SK-N-SH (cell line): Measurements from ENCODE around the gene PPP1R12B. TPM values are rescaled to one million over a fixed set of nuclear protein-coding genes. Genes with fewer than 3 reads are reported as not detected.
A peak's percentile ranks its signal among the peaks of the same experiment; 100 is the strongest.

Experiments used
- CTCF ChIA-PET: fragments of 300-600, 350-600 bp; formaldehyde crosslinking; extraction: SDS; loops from one replicate; lab custom pipeline; 2021; lab: Yijun Ruan, JAX
- POLR2A ChIA-PET: fragments of 350-600 bp; sonication (Branson Sonifier 250); formaldehyde crosslinking; extraction: SDS; loops from one replicate; lab custom pipeline; 2020; ENCODE audit warnings: antibody characterized with exemption, inconsistent platforms; lab: Yijun Ruan, JAX
- DNase-seq: peaks from one replicate; pipeline ENCODE4 v3.0.0; 2012
- H2AFZ ChIP-seq: fragments of 200-600 bp; sonication (generic); 2 replicates; pipeline ENCODE4 v1.8.1; 2016; ENCODE audit warnings: antibody characterized with exemption, mild to moderate bottlenecking, low read depth
- H3F3A ChIP-seq: fragments of 200-600 bp; sonication (generic); replicated peaks from 2 replicates; pipeline ENCODE3; 2016; ENCODE audit warnings: antibody characterized with exemption, mild to moderate bottlenecking; ENCODE audit not compliant: insufficient read depth
- H3K27ac ChIP-seq, 2 experiments: fragments of 200-500 bp in 1 of 2; fragments of 200-600 bp in 1 of 2; sonication (Bioruptor generic) in 1 of 2; sonication (generic), shearing (Covaris generic) in 1 of 2; 2 replicates each; pipeline versions ENCODE4 v1.5.1 to v1.6.1; 2014 to 2016; ENCODE audit warnings: low read depth in 2 of 2, inconsistent platforms in 1 of 2, low read length in 1 of 2, mild to moderate bottlenecking in 1 of 2, mixed read lengths in 1 of 2
- H3K27me3 ChIP-seq: fragments of 200-600 bp; sonication (generic), shearing (Covaris generic); 2 replicates; pipeline ENCODE4 v1.6.1; 2016; ENCODE audit warnings: mixed run types; ENCODE audit not compliant: insufficient read depth
- H3K36me3 ChIP-seq, 2 experiments: fragments of 200-500 bp in 1 of 2; fragments of 200-600 bp in 1 of 2; sonication (Bioruptor generic) in 1 of 2; sonication (generic) in 1 of 2; replicated peaks in 1 of 2; 2 replicates each; pipeline versions ENCODE3 to v1.5.1; 2014 to 2016; ENCODE audit warnings: low read length in 1 of 2, mild to moderate bottlenecking in 1 of 2; ENCODE audit not compliant: insufficient read depth in 2 of 2, control insufficient read depth in 1 of 2
- H3K4me1 ChIP-seq, 2 experiments: fragments of 200-500 bp in 1 of 2; fragments of 200-600 bp in 1 of 2; sonication (Bioruptor generic) in 1 of 2; sonication (generic), shearing (Covaris generic) in 1 of 2; 2 replicates each; pipeline versions ENCODE4 v1.5.1 to v1.6.1; 2014 to 2016; ENCODE audit warnings: low read depth in 1 of 2, low read length in 1 of 2, mixed run types in 1 of 2; ENCODE audit not compliant: insufficient read depth in 2 of 2, control insufficient read depth in 1 of 2
- H3K4me2 ChIP-seq: fragments of 200-600 bp; sonication (generic), shearing (Covaris generic); 2 replicates; pipeline ENCODE4 v1.6.1; 2017; ENCODE audit warnings: mixed run types
- H3K4me3 ChIP-seq, 2 experiments: fragments of 200-500 bp in 1 of 2; fragments of 200-600 bp in 1 of 2; sonication (Bioruptor generic) in 1 of 2; sonication (generic), shearing (Covaris generic) in 1 of 2; 2 replicates each; pipeline versions ENCODE4 v1.5.1 to v1.8.1; 2014 to 2016; ENCODE audit warnings: low read depth in 2 of 2, inconsistent platforms in 1 of 2, low read length in 1 of 2, mild to moderate bottlenecking in 1 of 2, mixed read lengths in 1 of 2, moderate library complexity in 1 of 2
- H3K79me2 ChIP-seq: fragments of 200-600 bp; sonication (generic); 2 replicates; pipeline ENCODE4 v1.8.1; 2017; ENCODE audit warnings: mild to moderate bottlenecking; ENCODE audit not compliant: insufficient read depth
- H3K9ac ChIP-seq: fragments of 200-600 bp; sonication (generic); 2 replicates; pipeline ENCODE4 v1.6.1; 2017; ENCODE audit warnings: mixed run types
- H3K9me2 ChIP-seq: fragments of 200-600 bp; sonication (generic); 2 replicates; pipeline ENCODE4 v1.6.1; 2017; ENCODE audit warnings: mixed run types
- H3K9me3 ChIP-seq: fragments of 200-600 bp; sonication (generic); 2 replicates; pipeline ENCODE4 v1.6.1; 2017; ENCODE audit warnings: mixed run types, mild to moderate bottlenecking, moderate library complexity
- H4K20me1 ChIP-seq: fragments of 200-600 bp; sonication (generic); 2 replicates; pipeline ENCODE4 v1.6.1; 2017; ENCODE audit warnings: mild to moderate bottlenecking, mixed run types; ENCODE audit not compliant: insufficient read depth
- FOXJ3 ChIP-seq: sonication (generic); formaldehyde crosslinking; IDR thresholded peaks from 2 replicates; pipeline ENCODE4 v1.5.1; 2020; ENCODE audit warnings: mild to moderate bottlenecking, missing genetic modification reagents
- POLR2AphosphoS5 ChIP-seq: IDR thresholded peaks from 2 replicates; pipeline ENCODE4 v1.6.1; 2012; ENCODE audit warnings: low read depth, low read length
- RAD21 ChIP-seq: IDR thresholded peaks from 2 replicates; pipeline ENCODE4 v1.6.1; 2012; ENCODE audit warnings: mild to moderate bottlenecking, low read length
- RFX5 ChIP-seq: IDR thresholded peaks from 2 replicates; pipeline ENCODE4 v1.6.1; 2012; ENCODE audit warnings: mild to moderate bottlenecking, improper control_type of control experiment, low read length
- SIN3A ChIP-seq: IDR thresholded peaks from 2 replicates; pipeline ENCODE4 v1.6.1; 2012; ENCODE audit warnings: low read depth, mild to moderate bottlenecking, low read length, moderate library complexity, borderline replicate concordance
- TEAD4 ChIP-seq: IDR thresholded peaks from 2 replicates; pipeline ENCODE4 v1.4.0; 2012; ENCODE audit warnings: mild to moderate bottlenecking, borderline replicate concordance; ENCODE audit not compliant: insufficient read depth
- WGBS: methylation state at CpG from one replicate; pipeline ENCODE4 v1.1.6; 2017; ENCODE audit warnings: low lambda C conversion rate; 5-methylcytosine and 5-hydroxymethylcytosine counted together
- polyA plus RNA-seq, 3 experiments: library from polyadenylated mRNA; depleted of rRNA; stranded (reverse); fragments of >200 nt; gene quantifications; 2 replicates each; pipeline ENCODE4 v1.2.3, GENCODE V29; 2012
- TF ChIP-seq, protein P1 (sequence below): fragments of 200-600 bp; sonication (generic); IDR thresholded peaks from 2 replicates; pipeline ENCODE4 v1.6.1; 2017; ENCODE audit warnings: antibody characterized with exemption, mild to moderate bottlenecking, moderate library complexity
- TF ChIP-seq, protein P2 (sequence below): IDR thresholded peaks from 2 replicates; pipeline ENCODE4 v1.4.0; 2012; ENCODE audit warnings: low read depth, borderline replicate concordance
- TF ChIP-seq, protein P3 (sequence below): IDR thresholded peaks from 2 replicates; pipeline ENCODE4 v1.4.0; 2012; ENCODE audit warnings: low read depth, borderline replicate concordance
- TF ChIP-seq, protein P4 (sequence below): IDR thresholded peaks from 2 replicates; pipeline ENCODE4 v1.6.1; 2012; ENCODE audit warnings: mild to moderate bottlenecking, low read depth, low read length, moderate library complexity

The PPP1R12B gene
- polyA plus RNA-seq, 1 of the 3 experiments (the other 2 are of a cell fraction) = 2.8 TPM

DNA sequence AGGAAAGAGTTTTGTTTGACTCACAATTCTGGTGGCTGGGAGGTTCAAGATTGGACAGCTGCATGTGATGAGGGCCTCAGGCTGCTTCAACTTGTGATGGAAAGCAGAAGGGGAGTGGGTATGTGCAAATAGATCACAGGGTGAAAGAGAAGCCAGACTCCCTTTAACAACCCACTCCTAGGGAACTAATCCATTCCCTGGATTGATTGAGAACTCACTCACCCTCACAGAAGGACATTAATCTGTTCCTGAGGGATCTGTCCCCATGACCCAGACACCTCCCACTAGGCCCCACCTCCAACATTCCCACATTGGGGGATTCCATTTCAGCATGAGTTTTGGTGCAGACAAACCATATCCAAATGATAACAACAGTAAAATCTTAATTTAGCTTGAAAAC lies 32.3 kb upstream of the PPP1R12B start:
- Histone ChIP-seq H3K79me2 (no peaks in the 10 kb centered on the region), H3K9ac (no peak overlapping the region), H3K27ac (no peak overlapping the region), H3K4me3 (no peak overlapping the region), H3K36me3 (no peaks in the 10 kb centered on the region), H3K4me1 (peaks cover 8 to 9% of the 10 kb centered on the region in 2 experiments; a peak in 2 of 4 replicates), H3K9me2 (no peaks in the 10 kb centered on the region), H4K20me1 (no peaks in the 10 kb centered on the region), H3K9me3 (no peaks in the 10 kb centered on the region), H3F3A (no peaks in the 10 kb centered on the region), H2AFZ (no peak overlapping the region; the same call in 1 of the 2 replicates), H3K27me3 (no peaks in the 10 kb centered on the region), H3K4me2 (no peak overlapping the region)
- DNase-seq = no peak
- ChIA-PET CTCF (interaction anchor here (0.7 to 9.2 kb wide), 45 partner anchors 8 to 683 kb away, joined by 3 to 187 read pairs (median 7); partner anchors contain the start of genes LGR6 and UBE2T), POLR2A (no interaction called here)
- TF ChIP-seq SIN3A (no peak), POLR2AphosphoS5 (no peak), FOXJ3 (no peak)

DNA sequence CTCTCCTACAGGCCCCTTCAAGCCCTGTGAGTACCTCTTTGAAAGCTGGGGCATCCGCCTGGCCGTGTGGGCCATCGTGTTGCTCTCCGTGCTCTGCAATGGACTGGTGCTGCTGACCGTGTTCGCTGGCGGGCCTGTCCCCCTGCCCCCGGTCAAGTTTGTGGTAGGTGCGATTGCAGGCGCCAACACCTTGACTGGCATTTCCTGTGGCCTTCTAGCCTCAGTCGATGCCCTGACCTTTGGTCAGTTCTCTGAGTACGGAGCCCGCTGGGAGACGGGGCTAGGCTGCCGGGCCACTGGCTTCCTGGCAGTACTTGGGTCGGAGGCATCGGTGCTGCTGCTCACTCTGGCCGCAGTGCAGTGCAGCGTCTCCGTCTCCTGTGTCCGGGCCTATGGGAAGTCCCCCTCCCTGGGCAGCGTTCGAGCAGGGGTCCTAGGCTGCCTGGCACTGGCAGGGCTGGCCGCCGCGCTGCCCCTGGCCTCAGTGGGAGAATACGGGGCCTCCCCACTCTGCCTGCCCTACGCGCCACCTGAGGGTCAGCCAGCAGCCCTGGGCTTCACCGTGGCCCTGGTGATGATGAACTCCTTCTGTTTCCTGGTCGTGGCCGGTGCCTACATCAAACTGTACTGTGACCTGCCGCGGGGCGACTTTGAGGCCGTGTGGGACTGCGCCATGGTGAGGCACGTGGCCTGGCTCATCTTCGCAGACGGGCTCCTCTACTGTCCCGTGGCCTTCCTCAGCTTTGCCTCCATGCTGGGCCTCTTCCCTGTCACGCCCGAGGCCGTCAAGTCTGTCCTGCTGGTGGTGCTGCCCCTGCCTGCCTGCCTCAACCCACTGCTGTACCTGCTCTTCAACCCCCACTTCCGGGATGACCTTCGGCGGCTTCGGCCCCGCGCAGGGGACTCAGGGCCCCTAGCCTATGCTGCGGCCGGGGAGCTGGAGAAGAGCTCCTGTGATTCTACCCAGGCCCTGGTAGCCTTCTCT lies 30.3 kb upstream of the PPP1R12B start:
- H3K9me2 ChIP-seq = no peaks in the 10 kb centered on the region
- H2AFZ ChIP-seq = no peak overlapping the region
- no peak overlapping the region for H3K4me2 ChIP-seq
- POLR2A ChIA-PET = interaction anchor here (0.6 kb wide), 1 partner anchor 23 kb away, joined by 3 read pairs; no protein-coding TSS in a partner anchor
- no peak overlapping the region for H3K9ac ChIP-seq
- no peak overlapping the region for H3K4me3 ChIP-seq
- H4K20me1 ChIP-seq = no peaks in the 10 kb centered on the region
- TF ChIP-seq, protein P1, sequence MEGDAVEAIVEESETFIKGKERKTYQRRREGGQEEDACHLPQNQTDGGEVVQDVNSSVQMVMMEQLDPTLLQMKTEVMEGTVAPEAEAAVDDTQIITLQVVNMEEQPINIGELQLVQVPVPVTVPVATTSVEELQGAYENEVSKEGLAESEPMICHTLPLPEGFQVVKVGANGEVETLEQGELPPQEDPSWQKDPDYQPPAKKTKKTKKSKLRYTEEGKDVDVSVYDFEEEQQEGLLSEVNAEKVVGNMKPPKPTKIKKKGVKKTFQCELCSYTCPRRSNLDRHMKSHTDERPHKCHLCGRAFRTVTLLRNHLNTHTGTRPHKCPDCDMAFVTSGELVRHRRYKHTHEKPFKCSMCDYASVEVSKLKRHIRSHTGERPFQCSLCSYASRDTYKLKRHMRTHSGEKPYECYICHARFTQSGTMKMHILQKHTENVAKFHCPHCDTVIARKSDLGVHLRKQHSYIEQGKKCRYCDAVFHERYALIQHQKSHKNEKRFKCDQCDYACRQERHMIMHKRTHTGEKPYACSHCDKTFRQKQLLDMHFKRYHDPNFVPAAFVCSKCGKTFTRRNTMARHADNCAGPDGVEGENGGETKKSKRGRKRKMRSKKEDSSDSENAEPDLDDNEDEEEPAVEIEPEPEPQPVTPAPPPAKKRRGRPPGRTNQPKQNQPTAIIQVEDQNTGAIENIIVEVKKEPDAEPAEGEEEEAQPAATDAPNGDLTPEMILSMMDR = no peak
- TF ChIP-seq, protein P2, sequence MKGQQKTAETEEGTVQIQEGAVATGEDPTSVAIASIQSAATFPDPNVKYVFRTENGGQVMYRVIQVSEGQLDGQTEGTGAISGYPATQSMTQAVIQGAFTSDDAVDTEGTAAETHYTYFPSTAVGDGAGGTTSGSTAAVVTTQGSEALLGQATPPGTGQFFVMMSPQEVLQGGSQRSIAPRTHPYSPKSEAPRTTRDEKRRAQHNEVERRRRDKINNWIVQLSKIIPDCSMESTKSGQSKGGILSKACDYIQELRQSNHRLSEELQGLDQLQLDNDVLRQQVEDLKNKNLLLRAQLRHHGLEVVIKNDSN = no peak
- no peak for TF ChIP-seq RFX5
- TF ChIP-seq, protein P3, sequence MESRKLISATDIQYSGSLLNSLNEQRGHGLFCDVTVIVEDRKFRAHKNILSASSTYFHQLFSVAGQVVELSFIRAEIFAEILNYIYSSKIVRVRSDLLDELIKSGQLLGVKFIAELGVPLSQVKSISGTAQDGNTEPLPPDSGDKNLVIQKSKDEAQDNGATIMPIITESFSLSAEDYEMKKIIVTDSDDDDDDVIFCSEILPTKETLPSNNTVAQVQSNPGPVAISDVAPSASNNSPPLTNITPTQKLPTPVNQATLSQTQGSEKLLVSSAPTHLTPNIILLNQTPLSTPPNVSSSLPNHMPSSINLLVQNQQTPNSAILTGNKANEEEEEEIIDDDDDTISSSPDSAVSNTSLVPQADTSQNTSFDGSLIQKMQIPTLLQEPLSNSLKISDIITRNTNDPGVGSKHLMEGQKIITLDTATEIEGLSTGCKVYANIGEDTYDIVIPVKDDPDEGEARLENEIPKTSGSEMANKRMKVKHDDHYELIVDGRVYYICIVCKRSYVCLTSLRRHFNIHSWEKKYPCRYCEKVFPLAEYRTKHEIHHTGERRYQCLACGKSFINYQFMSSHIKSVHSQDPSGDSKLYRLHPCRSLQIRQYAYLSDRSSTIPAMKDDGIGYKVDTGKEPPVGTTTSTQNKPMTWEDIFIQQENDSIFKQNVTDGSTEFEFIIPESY = no peak
- TF ChIP-seq TEAD4 = no peak
- TF ChIP-seq, protein P4, sequence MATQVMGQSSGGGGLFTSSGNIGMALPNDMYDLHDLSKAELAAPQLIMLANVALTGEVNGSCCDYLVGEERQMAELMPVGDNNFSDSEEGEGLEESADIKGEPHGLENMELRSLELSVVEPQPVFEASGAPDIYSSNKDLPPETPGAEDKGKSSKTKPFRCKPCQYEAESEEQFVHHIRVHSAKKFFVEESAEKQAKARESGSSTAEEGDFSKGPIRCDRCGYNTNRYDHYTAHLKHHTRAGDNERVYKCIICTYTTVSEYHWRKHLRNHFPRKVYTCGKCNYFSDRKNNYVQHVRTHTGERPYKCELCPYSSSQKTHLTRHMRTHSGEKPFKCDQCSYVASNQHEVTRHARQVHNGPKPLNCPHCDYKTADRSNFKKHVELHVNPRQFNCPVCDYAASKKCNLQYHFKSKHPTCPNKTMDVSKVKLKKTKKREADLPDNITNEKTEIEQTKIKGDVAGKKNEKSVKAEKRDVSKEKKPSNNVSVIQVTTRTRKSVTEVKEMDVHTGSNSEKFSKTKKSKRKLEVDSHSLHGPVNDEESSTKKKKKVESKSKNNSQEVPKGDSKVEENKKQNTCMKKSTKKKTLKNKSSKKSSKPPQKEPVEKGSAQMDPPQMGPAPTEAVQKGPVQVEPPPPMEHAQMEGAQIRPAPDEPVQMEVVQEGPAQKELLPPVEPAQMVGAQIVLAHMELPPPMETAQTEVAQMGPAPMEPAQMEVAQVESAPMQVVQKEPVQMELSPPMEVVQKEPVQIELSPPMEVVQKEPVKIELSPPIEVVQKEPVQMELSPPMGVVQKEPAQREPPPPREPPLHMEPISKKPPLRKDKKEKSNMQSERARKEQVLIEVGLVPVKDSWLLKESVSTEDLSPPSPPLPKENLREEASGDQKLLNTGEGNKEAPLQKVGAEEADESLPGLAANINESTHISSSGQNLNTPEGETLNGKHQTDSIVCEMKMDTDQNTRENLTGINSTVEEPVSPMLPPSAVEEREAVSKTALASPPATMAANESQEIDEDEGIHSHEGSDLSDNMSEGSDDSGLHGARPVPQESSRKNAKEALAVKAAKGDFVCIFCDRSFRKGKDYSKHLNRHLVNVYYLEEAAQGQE = 0 out of 2 replicates have a peak, but pooled peaks have one; percentile 33
- TF ChIP-seq RAD21 = no peak
- H3K27ac ChIP-seq = no peak overlapping the region
- no peaks in the 10 kb centered on the region for H3K9me3 ChIP-seq
- H3K27me3 ChIP-seq = no peaks in the 10 kb centered on the region
- CTCF ChIA-PET = interaction anchor here (1.2 to 9.2 kb wide), 9 partner anchors 13 to 171 kb away, joined by 3 to 187 read pairs (median 23); partner anchors contain the start of gene LGR6
- no peaks in the 10 kb centered on the region for H3K36me3 ChIP-seq
- no peak for DNase-seq
- WGBS = 91% methylated on average over 13 of the region's 52 CpGs
- no peaks in the 10 kb centered on the region for H3K79me2 ChIP-seq
- no peaks in the 10 kb centered on the region for H3K4me1 ChIP-seq
- H3F3A ChIP-seq = no peaks in the 10 kb centered on the region
